Measurements from ENCODE around the gene RCC2.
A peak's percentile ranks its signal among the peaks of the same experiment; 100 is the strongest.
"Not testable (repeated sequence)": the region's sequence is repeated elsewhere in the genome, so short reads cannot be mapped to it uniquely, and the experiment has no call there.

RCC2 gene

GRCh38 chr1:17439250-17440073, at the start of gene RCC2:
RCC2 (minus strand) TSS chr1:17439677; CDS start chr1:17438514, 1,163 bp downstream.
- peak; percentile 45 for DNase-seq (ENCODE audit: low read depth, low spot score)

GRCh38 chr1:17486242-17486641, 46.8 kb upstream of the RCC2 start:
- no peak for DNase-seq (ENCODE audit: low read depth, low spot score)

- DNase-seq (ENCODE audit: low read depth, low spot score), result no peak
Measured at GRCh38 chr1:17485281-17485680, 45.8 kb upstream of the RCC2 start.

- not testable (repeated sequence) for DNase-seq (ENCODE audit: low read depth, low spot score)
Measured at GRCh38 chr1:17481981-17482380, 42.5 kb upstream of the RCC2 start.

GRCh38 chr1:17480846-17481245, 41.4 kb upstream of the RCC2 start:
- DNase-seq (ENCODE audit: low read depth, low spot score), result no peak

GRCh38 chr1:17475752-17476151, 36.3 kb upstream of the RCC2 start:
- no peak for DNase-seq (ENCODE audit: low read depth, low spot score)

- not testable (repeated sequence) for DNase-seq (ENCODE audit: low read depth, low spot score)
Measured at GRCh38 chr1:17474836-17475555, 35.5 kb upstream of the RCC2 start.

- no peak for DNase-seq (ENCODE audit: low read depth, low spot score)
Measured at GRCh38 chr1:17472814-17473213, 33.3 kb upstream of the RCC2 start.

- no peak for DNase-seq (ENCODE audit: low read depth, low spot score)
Measured at GRCh38 chr1:17471393-17471792, 31.9 kb upstream of the RCC2 start.

- DNase-seq (ENCODE audit: low read depth, low spot score), result no peak
Measured at GRCh38 chr1:17470021-17470799, 30.7 kb upstream of the RCC2 start.

- DNase-seq (ENCODE audit: low read depth, low spot score), result not testable (repeated sequence)
Measured at GRCh38 chr1:17468357-17469265, 29.1 kb upstream of the RCC2 start.

- no peak for DNase-seq (ENCODE audit: low read depth, low spot score)
Measured at GRCh38 chr1:17466359-17466758, 26.9 kb upstream of the RCC2 start.

GRCh38 chr1:17465228-17465627, 25.8 kb upstream of the RCC2 start:
- DNase-seq (ENCODE audit: low read depth, low spot score), result no peak

GRCh38 chr1:17463991-17464390, 24.5 kb upstream of the RCC2 start:
- DNase-seq (ENCODE audit: low read depth, low spot score), result no peak

GRCh38 chr1:17462669-17463068, 23.2 kb upstream of the RCC2 start:
- no peak for DNase-seq (ENCODE audit: low read depth, low spot score)

GRCh38 chr1:17460219-17460618, 20.7 kb upstream of the RCC2 start:
- no peak for DNase-seq (ENCODE audit: low read depth, low spot score)

GRCh38 chr1:17458794-17459193, 19.3 kb upstream of the RCC2 start:
- DNase-seq (ENCODE audit: low read depth, low spot score), result no peak

GRCh38 chr1:17452686-17453085, 13.2 kb upstream of the RCC2 start:
- no peak for DNase-seq (ENCODE audit: low read depth, low spot score)

GRCh38 chr1:17452203-17452602, 12.7 kb upstream of the RCC2 start:
- not testable (repeated sequence) for DNase-seq (ENCODE audit: low read depth, low spot score)

GRCh38 chr1:17451731-17452130, 12.3 kb upstream of the RCC2 start:
- DNase-seq (ENCODE audit: low read depth, low spot score), result no peak

- DNase-seq (ENCODE audit: low read depth, low spot score), result no peak
Measured at GRCh38 chr1:17447501-17447992, 8.1 kb upstream of the RCC2 start.
